ENCODE measurements around the gene ADAMTS17.

Gene ADAMTS17

GRCh38 chr15:100170291-100171210 lies 171.2 kb downstream of the ADAMTS17 start:
- no peak for DNase-seq (ENCODE audit: low spot score)

- no peak for DNase-seq (ENCODE audit: low spot score)
Measured at GRCh38 chr15:100169615-100170290, 172.0 kb downstream of the ADAMTS17 start.

- no peak for DNase-seq (ENCODE audit: low spot score)
Measured at GRCh38 chr15:100168787-100169186, 173.0 kb downstream of the ADAMTS17 start.

DNA sequence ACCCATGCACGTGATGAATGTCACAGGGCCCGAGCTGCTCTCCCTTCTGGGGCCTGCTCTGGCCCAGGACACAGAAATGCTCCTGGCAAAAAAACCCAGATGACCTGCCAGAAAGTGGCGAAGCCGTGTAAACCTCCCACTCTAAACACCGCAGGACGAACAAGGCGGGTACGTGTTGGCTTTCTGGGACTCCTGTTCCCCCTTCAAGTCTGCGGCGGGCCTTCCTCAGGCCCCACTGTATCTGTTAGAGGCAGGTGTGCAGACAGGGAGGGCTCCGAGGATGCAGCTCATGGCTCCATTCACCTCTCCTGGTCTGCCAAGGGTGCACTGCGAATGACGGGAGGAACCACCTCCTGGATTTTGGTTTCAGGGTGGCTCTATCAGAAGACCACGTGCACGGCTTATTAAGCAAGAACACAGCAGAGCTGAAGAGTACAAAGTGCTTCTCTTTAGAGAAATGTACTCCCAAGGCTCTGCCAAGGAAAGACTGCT lies 173.8 kb downstream of the ADAMTS17 start:
- DNase-seq (ENCODE audit: low spot score), result no peak

DNA sequence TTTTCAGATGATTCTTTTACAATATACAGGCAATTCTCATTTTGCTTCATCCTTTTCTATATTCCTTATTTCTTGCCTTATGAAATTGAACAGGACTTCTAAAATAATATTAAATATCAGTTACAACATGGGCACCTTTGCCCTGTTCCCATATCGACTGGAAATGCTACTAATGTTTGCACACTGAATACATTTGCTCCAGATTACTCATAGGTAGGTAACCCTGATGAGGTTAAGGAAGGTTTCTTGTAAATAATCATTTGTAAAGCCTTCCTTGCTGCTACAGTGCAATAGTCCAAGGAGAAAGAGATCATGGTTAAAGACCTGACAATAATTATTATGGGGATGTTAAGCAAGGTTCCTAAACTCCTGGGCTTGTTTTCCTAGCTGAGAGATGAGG lies 175.5 kb downstream of the ADAMTS17 start:
- no peak for DNase-seq (ENCODE audit: low spot score)

DNA sequence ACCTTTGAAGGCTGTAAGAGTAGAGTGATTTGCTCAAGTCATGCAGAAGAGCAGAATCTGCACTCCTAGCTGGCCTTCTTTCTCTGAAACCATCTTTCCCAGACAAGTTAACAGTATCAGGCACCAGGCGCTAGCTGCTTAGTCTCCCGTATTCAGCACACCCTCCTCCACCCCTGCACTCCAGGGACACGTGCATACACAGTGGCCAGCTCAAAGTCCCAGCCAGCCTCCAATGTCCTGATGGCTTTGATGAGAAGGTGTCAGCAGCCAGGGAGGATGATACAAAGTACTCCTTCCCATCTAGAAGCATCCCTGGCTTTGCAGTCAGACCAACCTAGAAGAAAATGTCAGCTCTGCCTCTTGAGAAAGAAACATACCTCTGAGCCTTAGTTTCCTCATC lies 177.8 kb downstream of the ADAMTS17 start:
- no peak for DNase-seq (ENCODE audit: low spot score)

GRCh38 chr15:100160953-100161352 lies 180.8 kb downstream of the ADAMTS17 start:
- no peak for DNase-seq (ENCODE audit: low spot score)

DNA sequence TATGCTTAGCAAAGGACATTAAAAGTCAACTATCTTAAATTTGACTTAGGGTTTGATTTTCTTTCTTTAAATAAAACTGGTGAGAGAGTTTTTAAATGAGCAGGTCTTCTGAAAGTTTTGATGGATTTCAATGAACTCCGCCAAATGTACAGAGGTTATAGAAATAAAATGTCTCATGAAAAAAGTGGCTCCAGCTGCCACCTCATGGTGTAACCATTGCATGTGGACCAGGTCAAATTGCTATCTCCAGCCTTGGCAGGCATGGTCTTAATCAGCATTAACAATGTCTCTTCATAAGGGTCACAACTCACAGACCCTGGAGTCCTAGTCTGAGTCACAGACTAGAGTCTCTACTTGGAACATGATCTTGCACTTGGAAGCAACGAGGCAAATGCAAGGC lies 182.3 kb downstream of the ADAMTS17 start:
- no peak for DNase-seq (ENCODE audit: low spot score)

DNA sequence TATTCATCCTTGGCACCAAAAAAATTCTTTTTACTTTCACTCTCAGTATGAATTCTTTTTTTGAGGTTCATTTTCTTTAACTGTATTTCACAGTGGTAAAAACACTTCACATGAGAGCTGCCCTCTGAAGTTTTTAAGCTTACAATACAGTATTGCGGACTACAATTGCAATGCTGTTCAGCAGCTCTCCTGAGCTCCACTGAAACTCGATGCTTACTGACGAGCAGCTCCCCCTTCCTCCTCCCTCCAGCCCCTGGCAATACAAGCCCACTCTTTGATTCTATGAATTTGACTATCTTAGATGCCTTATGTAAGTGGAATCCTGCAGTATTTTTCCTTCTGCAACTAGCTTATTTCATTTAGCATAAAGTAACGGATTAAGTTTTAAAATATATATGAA lies 183.4 kb downstream of the ADAMTS17 start:
- DNase-seq (ENCODE audit: low spot score), result no peak

DNA sequence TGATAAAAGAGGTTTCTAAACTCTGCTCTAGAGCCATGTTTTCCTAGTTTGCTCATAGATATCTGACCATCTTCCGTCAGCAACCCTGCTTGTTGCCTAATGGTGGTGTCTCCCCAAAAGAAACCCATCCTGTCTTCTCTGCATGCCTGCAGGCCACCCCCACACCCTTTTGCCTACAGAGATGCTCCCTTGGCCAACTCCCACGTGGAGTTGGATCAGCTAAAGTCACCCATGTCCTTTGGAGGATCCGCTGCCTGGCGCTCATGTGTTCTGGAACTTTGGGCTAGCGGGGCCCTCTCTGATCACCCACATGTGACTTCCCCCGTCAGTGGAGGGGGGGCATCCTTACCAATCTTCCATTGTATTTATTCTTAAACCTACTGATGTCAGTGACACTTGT lies 185.6 kb downstream of the ADAMTS17 start:
- DNase-seq (ENCODE audit: low spot score), result no peak

- no peak for DNase-seq (ENCODE audit: low spot score)
Measured at GRCh38 chr15:100154338-100154737, 187.4 kb downstream of the ADAMTS17 start.

DNA sequence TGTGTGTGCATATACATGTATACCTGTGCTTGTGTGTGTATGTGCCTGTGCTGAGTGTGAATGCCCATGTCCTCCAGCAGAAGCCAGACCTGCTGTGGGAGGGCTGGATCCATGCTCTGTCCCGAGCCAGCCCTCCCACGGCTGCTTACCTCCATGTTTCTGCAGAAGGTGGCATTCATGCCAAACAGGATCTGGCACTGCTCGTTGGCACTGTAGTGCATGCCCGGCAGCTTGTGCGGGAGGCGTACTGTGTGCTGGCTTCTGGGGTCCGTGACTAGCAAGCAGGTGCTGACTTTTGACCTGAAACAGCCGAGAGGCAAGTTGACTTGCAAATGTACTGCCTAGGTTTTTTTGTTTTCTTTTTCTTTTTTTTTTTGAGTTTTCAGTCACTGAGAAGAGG lies 189.3 kb downstream of the ADAMTS17 start:
- no peak for DNase-seq (ENCODE audit: low spot score)

GRCh38 chr15:100150906-100151305 lies 190.9 kb downstream of the ADAMTS17 start:
- no peak for DNase-seq (ENCODE audit: low spot score)

DNA sequence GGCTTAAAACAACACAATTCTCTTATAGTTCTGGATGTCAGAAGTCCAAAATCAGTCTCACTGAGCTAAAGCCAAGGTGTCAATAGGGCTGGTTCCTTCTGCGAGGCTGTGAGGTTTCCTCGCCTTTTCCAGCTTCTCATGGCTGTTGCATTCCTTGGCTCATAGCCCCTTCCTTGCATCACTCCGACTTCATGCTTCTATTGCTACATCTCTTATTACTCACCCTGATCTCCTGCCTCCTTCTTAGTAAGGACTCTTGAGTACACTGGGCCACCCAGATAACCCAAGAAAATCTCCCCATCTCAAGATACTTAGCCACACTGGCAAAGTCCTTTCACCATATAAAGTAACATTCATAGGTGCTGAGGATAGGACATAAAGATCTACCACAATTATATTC lies 193.9 kb downstream of the ADAMTS17 start:
- DNase-seq (ENCODE audit: low spot score), result no peak

- no peak for DNase-seq (ENCODE audit: low spot score)
Measured at GRCh38 chr15:100143378-100143777, 198.4 kb downstream of the ADAMTS17 start.

- DNase-seq (ENCODE audit: low spot score), result no peak
Measured at GRCh38 chr15:100141311-100142001, 200.3 kb downstream of the ADAMTS17 start.

GRCh38 chr15:100140527-100141308 lies 201.1 kb downstream of the ADAMTS17 start:
- no peak for DNase-seq (ENCODE audit: low spot score)

- no peak for DNase-seq (ENCODE audit: low spot score)
Measured at GRCh38 chr15:100134586-100134985, 207.2 kb downstream of the ADAMTS17 start.

DNA sequence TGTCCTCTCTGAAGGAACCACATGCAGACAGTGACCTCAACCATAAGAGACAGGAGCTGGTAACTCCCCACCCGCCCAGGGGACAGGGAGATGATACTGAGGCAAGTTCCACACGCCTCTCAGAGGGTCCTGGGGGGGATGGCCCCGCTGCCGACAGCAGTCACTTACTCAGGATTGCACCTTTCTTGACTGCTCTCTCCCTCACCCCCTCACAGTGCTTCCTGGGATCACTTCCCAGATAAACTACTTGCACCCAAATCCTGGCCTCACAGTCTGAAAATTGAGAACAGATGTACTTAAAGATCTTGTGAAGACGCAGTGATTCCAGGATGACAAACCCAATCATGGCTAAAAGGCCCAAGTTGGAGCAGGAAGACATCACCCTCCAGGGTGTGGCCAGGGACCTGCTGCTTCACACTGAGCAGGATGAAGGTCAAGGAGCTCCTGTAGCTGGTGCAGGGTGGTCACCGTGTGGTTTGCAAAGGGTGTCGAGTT lies 207.6 kb downstream of the ADAMTS17 start:
- DNase-seq (ENCODE audit: low spot score), result no peak

GRCh38 chr15:100133001-100133400 lies 208.8 kb downstream of the ADAMTS17 start:
- no peak for DNase-seq (ENCODE audit: low spot score)

GRCh38 chr15:100132309-100132708 lies 209.5 kb downstream of the ADAMTS17 start:
- no peak for DNase-seq (ENCODE audit: low spot score)

Measured in germinal center (tissue), 1 donor.